ENCODE data around the gene FAM53C. TPM values are rescaled to one million over a fixed set of nuclear protein-coding genes. Genes with fewer than 3 reads are reported as not detected.

Gene FAM53C
- total and polyA plus RNA-seq, 2 experiments from 2014 or later: 21.0 to 45.0 TPM

DNA sequence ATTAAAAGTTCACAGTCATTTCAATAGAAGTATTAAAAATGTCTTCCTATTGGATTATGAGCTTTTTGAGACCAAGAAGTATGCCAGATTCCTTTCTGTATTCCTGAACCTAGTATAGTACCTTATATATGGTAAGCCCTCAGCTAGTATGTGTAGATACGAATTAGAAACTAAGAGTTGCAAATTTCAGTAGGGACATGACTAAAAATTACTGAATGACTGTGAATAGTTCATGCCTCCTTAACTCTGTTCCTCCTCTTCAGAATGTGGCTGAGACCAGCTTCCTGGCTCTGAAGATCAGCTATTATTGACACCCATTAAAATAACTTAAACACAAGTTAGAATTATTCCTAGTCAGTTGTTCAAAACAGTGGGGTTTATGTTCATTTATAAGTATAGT, 34.2 kb downstream of the FAM53C start (continued):
- TF ChIP-seq, protein P1, sequence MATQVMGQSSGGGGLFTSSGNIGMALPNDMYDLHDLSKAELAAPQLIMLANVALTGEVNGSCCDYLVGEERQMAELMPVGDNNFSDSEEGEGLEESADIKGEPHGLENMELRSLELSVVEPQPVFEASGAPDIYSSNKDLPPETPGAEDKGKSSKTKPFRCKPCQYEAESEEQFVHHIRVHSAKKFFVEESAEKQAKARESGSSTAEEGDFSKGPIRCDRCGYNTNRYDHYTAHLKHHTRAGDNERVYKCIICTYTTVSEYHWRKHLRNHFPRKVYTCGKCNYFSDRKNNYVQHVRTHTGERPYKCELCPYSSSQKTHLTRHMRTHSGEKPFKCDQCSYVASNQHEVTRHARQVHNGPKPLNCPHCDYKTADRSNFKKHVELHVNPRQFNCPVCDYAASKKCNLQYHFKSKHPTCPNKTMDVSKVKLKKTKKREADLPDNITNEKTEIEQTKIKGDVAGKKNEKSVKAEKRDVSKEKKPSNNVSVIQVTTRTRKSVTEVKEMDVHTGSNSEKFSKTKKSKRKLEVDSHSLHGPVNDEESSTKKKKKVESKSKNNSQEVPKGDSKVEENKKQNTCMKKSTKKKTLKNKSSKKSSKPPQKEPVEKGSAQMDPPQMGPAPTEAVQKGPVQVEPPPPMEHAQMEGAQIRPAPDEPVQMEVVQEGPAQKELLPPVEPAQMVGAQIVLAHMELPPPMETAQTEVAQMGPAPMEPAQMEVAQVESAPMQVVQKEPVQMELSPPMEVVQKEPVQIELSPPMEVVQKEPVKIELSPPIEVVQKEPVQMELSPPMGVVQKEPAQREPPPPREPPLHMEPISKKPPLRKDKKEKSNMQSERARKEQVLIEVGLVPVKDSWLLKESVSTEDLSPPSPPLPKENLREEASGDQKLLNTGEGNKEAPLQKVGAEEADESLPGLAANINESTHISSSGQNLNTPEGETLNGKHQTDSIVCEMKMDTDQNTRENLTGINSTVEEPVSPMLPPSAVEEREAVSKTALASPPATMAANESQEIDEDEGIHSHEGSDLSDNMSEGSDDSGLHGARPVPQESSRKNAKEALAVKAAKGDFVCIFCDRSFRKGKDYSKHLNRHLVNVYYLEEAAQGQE (IDR thresholded peaks at IDR 0.05; ENCODE audit: unreplicated experiment): no peak
- TF ChIP-seq ZNF331 (CRISPR knock-in tag; IDR thresholded peaks at IDR 0.05; ENCODE audit: low read depth) (no peak), JUNB (IDR thresholded peaks at IDR 0.05; ENCODE audit: unreplicated experiment) (no peak), EZH2 (IDR thresholded peaks at IDR 0.05; ENCODE audit: low read depth, unreplicated experiment) (no peak), POLR2AphosphoS5 (IDR thresholded peaks at IDR 0.05; ENCODE audit: low read depth) (no peak), ZNF114 (CRISPR knock-in tag; IDR thresholded peaks at IDR 0.05) (no peak), STAT1 (IDR thresholded peaks at IDR 0.05; ENCODE audit: unreplicated experiment) (no peak), EZH2phosphoT487 (IDR thresholded peaks at IDR 0.05; ENCODE audit: unreplicated experiment) (no peak), NANOG (IDR thresholded peaks at IDR 0.05; ENCODE audit: borderline replicate concordance) (no peak), CREB1 (CRISPR knock-in tag; IDR thresholded peaks at IDR 0.05; ENCODE audit: low read depth) (no peak)
- TF ChIP-seq, protein P2, sequence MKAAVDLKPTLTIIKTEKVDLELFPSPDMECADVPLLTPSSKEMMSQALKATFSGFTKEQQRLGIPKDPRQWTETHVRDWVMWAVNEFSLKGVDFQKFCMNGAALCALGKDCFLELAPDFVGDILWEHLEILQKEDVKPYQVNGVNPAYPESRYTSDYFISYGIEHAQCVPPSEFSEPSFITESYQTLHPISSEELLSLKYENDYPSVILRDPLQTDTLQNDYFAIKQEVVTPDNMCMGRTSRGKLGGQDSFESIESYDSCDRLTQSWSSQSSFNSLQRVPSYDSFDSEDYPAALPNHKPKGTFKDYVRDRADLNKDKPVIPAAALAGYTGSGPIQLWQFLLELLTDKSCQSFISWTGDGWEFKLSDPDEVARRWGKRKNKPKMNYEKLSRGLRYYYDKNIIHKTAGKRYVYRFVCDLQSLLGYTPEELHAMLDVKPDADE (IDR thresholded peaks at IDR 0.05): no peak
- TF ChIP-seq, protein P3, sequence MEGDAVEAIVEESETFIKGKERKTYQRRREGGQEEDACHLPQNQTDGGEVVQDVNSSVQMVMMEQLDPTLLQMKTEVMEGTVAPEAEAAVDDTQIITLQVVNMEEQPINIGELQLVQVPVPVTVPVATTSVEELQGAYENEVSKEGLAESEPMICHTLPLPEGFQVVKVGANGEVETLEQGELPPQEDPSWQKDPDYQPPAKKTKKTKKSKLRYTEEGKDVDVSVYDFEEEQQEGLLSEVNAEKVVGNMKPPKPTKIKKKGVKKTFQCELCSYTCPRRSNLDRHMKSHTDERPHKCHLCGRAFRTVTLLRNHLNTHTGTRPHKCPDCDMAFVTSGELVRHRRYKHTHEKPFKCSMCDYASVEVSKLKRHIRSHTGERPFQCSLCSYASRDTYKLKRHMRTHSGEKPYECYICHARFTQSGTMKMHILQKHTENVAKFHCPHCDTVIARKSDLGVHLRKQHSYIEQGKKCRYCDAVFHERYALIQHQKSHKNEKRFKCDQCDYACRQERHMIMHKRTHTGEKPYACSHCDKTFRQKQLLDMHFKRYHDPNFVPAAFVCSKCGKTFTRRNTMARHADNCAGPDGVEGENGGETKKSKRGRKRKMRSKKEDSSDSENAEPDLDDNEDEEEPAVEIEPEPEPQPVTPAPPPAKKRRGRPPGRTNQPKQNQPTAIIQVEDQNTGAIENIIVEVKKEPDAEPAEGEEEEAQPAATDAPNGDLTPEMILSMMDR (conservative IDR thresholded peaks at IDR 0.05; ENCODE audit: low read depth in 2 of 2): no peak

DNA sequence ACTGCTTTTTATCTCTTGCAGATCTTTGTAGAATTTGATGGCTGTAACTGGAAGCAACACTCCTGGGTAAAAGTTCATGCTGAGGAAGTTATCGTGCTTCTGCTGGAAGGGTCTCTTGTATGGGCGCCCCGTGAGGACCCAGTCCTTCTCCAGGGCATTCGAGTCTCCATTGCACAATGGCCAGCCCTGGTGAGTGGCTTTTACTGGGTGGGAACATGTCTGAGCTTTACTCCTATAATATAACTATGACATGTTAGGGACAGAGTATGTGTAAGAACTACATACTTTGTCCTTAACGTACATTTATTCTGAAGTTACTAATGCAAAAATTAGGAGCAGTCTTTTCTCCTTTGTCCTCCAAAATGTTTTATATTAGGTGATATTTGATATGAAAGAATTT, 34.6 kb downstream of the FAM53C start:
- H3F3A ChIP-seq (replicated peaks; ENCODE audit: low read depth): no peaks in the 10 kb centered on the region
- Mint-ChIP-seq H3K4me1 (no peaks in the 10 kb centered on the region; the same call in 2 of the 3 replicates), H3K36me3 (ENCODE audit: low read depth) (peaks cover 14% of the 10 kb centered on the region; the same call in 2 of the 3 replicates), H3K9me3 (no peaks in the 10 kb centered on the region), H3K27me3 (ENCODE audit: insufficient read depth, low read depth, poor library complexity) (peaks cover 2% of the 10 kb centered on the region), H3K27ac (no peak overlapping the region), H3K4me3 (no peak overlapping the region)
- H3K79me2 ChIP-seq (replicated peaks; ENCODE audit: insufficient read depth): peaks cover 58% of the 10 kb centered on the region
- no peaks in the 10 kb centered on the region for H3K9me2 ChIP-seq (ENCODE audit: insufficient read depth)
- no peak for ATAC-seq
- no peak overlapping the region for H3K4me2 ChIP-seq
- H3K27me3 ChIP-seq (ENCODE audit: insufficient read depth): no peaks in the 10 kb centered on the region
- no peak overlapping the region for H3K27ac ChIP-seq (ENCODE audit: low read depth)
- no peak overlapping the region for H3K4me3 ChIP-seq
- peaks cover 10% of the 10 kb centered on the region; the same call in 1 of the 2 replicates for H4K20me1 ChIP-seq (replicated peaks; ENCODE audit: insufficient read depth)
- no peak overlapping the region for H2AFZ ChIP-seq
- DNase-seq (ENCODE audit: low spot score): no peak
- no peaks in the 10 kb centered on the region for H3K4me1 ChIP-seq (ENCODE audit: insufficient read depth)
- peaks cover 25% of the 10 kb centered on the region; the same call in 1 of the 2 replicates for H3K36me3 ChIP-seq (ENCODE audit: insufficient read depth)
- TF ChIP-seq JUNB (IDR thresholded peaks at IDR 0.05; ENCODE audit: unreplicated experiment): no peak
- TF ChIP-seq, protein P4, sequence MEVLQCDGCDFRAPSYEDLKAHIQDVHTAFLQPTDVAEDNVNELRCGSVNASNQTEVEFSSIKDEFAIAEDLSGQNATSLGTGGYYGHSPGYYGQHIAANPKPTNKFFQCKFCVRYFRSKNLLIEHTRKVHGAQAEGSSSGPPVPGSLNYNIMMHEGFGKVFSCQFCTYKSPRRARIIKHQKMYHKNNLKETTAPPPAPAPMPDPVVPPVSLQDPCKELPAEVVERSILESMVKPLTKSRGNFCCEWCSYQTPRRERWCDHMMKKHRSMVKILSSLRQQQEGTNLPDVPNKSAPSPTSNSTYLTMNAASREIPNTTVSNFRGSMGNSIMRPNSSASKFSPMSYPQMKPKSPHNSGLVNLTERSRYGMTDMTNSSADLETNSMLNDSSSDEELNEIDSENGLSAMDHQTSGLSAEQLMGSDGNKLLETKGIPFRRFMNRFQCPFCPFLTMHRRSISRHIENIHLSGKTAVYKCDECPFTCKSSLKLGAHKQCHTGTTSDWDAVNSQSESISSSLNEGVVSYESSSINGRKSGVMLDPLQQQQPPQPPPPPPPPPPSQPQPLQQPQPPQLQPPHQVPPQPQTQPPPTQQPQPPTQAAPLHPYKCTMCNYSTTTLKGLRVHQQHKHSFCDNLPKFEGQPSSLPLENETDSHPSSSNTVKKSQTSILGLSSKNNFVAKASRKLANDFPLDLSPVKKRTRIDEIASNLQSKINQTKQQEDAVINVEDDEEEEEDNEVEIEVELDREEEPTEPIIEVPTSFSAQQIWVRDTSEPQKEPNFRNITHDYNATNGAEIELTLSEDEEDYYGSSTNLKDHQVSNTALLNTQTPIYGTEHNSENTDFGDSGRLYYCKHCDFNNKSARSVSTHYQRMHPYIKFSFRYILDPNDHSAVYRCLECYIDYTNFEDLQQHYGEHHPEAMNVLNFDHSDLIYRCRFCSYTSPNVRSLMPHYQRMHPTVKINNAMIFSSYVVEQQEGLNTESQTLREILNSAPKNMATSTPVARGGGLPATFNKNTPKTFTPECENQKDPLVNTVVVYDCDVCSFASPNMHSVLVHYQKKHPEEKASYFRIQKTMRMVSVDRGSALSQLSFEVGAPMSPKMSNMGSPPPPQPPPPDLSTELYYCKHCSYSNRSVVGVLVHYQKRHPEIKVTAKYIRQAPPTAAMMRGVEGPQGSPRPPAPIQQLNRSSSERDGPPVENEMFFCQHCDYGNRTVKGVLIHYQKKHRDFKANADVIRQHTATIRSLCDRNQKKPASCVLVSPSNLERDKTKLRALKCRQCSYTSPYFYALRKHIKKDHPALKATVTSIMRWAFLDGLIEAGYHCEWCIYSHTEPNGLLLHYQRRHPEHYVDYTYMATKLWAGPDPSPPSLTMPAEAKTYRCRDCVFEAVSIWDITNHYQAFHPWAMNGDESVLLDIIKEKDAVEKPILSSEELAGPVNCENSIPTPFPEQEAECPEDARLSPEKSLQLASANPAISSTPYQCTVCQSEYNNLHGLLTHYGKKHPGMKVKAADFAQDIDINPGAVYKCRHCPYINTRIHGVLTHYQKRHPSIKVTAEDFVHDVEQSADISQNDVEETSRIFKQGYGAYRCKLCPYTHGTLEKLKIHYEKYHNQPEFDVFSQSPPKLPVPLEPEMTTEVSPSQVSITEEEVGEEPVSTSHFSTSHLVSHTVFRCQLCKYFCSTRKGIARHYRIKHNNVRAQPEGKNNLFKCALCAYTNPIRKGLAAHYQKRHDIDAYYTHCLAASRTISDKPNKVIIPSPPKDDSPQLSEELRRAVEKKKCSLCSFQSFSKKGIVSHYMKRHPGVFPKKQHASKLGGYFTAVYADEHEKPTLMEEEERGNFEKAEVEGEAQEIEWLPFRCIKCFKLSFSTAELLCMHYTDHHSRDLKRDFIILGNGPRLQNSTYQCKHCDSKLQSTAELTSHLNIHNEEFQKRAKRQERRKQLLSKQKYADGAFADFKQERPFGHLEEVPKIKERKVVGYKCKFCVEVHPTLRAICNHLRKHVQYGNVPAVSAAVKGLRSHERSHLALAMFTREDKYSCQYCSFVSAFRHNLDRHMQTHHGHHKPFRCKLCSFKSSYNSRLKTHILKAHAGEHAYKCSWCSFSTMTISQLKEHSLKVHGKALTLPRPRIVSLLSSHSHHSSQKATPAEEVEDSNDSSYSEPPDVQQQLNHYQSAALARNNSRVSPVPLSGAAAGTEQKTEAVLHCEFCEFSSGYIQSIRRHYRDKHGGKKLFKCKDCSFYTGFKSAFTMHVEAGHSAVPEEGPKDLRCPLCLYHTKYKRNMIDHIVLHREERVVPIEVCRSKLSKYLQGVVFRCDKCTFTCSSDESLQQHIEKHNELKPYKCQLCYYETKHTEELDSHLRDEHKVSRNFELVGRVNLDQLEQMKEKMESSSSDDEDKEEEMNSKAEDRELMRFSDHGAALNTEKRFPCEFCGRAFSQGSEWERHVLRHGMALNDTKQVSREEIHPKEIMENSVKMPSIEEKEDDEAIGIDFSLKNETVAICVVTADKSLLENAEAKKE (CRISPR knock-in tag; IDR thresholded peaks at IDR 0.05): no peak
